HG03196 (cell line): ENCODE measurements around the gene ZNF445.
"Not testable (repeated sequence)": the region's sequence is repeated elsewhere in the genome, so short reads cannot be mapped to it uniquely, and the experiment has no call there.

Experiments used
- ATAC-seq: cut with Tn5 transposase; IDR thresholded peaks from one replicate; pipeline ENCODE4 v1.9.1; 2021; ENCODE audit not compliant: unreplicated experiment

The ZNF445 gene

DNA sequence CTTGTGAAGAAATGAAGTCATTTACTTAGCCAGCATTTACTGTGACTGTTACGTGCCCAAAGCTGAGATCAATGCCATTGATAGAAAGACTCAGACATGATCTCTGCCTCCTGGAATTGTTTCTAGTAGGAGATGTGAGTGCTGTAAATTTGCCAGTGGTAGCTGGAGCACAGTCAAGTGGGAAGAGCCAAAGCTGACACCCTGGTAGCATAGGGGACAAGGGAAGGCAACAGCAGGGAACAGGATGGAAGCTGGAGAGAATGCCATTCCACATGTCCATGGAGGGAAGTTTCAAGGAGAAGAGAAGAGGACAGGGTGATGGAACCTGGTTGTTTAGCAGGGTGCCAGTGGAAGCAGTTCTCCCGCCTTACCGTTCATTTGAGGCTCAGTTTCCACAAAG, 74.9 kb downstream of the ZNF445 start:
- no peak for ATAC-seq

- no peak for ATAC-seq
These were observed 76.7 kb downstream of the ZNF445 start for GRCh38 chr3:44400771-44401170.

- ATAC-seq = no peak
These were observed 78.6 kb downstream of the ZNF445 start for GRCh38 chr3:44398853-44399252.

- ATAC-seq = not testable (repeated sequence)
These were observed 79.2 kb downstream of the ZNF445 start for GRCh38 chr3:44398271-44398670.

- ATAC-seq = no peak
These were observed 81.0 kb downstream of the ZNF445 start for GRCh38 chr3:44396200-44397171.

DNA sequence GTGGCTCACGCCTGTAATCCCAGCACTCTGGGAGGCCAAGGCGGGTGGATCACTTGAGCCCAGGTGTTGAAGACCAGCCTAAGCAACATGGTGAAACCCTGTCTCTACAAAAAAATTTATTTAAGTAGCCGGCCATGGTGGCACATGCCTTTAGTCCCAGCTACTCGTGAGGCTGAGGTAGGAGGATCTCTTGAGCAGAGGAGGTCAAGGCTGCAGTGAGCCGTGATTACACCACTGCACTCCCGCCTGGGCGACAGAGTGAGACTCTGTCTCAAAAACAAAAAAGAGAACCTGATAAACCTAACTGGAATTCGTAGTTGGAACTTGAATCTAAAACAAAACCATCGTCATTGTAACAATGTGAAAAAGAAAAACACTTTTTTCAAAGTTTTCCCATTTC, 81.8 kb downstream of the ZNF445 start:
- no peak for ATAC-seq

GRCh38 chr3:44392489-44392888, 85.0 kb downstream of the ZNF445 start:
- ATAC-seq = no peak

DNA sequence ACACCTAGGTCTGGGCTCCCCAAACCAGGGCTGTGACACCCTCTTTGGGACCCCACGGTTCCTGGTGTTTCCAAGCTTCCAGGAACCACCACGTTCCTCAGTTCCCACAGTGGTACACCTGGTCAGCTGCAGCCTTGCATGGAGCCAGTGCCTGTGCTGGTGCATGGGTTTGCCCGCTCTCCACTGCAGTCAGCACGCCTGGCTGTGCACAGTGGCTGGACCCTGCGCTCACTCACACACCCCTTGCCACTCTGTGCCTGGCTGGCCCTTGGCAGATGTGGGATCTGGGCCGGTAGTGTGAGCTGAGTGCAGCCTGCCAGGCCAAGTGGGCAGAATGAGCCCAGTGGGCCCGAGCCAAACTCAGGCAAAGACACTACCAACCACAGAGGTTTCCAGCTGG, 90.1 kb downstream of the ZNF445 start:
- ATAC-seq = no peak
